HepG2 (cell line): ENCODE data around the gene SPAG4. TPM values are rescaled to one million over a fixed set of nuclear protein-coding genes. Genes with fewer than 3 reads are reported as not detected.

ENCODE experiments used
- ARNTL ChIP-seq: sonication (generic); formaldehyde crosslinking; IDR thresholded peaks from 2 replicates; pipeline ENCODE4 v1.4.0; 2020; ENCODE audit warnings: mild to moderate bottlenecking, missing genetic modification reagents
- BRD4 ChIP-seq: sonication (generic); formaldehyde crosslinking; IDR thresholded peaks from 2 replicates; pipeline ENCODE4 v1.4.0; 2020; ENCODE audit warnings: missing genetic modification reagents
- IKZF1 ChIP-seq: fragments of 450-650 bp; IDR thresholded peaks from 2 replicates; pipeline ENCODE4 v1.7.1; 2016
- MED13 ChIP-seq: sonication (generic); formaldehyde crosslinking; IDR thresholded peaks from 2 replicates; pipeline ENCODE4 v1.5.0; 2020; ENCODE audit warnings: missing genetic modification reagents
- MEIS2 ChIP-seq: sonication (generic); formaldehyde crosslinking; IDR thresholded peaks from 2 replicates; pipeline ENCODE4 v1.9.0; 2021; ENCODE audit warnings: mild to moderate bottlenecking, missing genetic modification reagents
- ZNF781 ChIP-seq: sonication (generic); formaldehyde crosslinking; IDR thresholded peaks from 2 replicates; pipeline ENCODE4 v1.5.1; 2020; ENCODE audit warnings: borderline replicate concordance, mild to moderate bottlenecking, missing genetic modification reagents; ENCODE audit errors: not compliant biosample characterization
- polyA plus RNA-seq, 8 experiments: library from polyadenylated mRNA; depleted of rRNA in 3 of 8; stranded (reverse) in 7 of 8; unstranded in 1 of 8; fragments of >200 nt; fragmentation: Illumina TruSeq in 4 of 8; extraction: Trizol in 4 of 8; gene quantifications; 2 replicates each; pipeline versions ENCODE4 v1.2.1 to v1.2.3, GENCODE V29; 2011 to 2016; ENCODE audit warnings: low read depth in 4 of 8, missing spikeins in 1 of 8, mixed read lengths in 1 of 8; ENCODE audit not compliant: insufficient read depth in 1 of 8
- total RNA-seq, 5 experiments: library from RNA; depleted of rRNA; stranded (reverse); fragments of >200 nt; fragmentation: Illumina TruSeq; extraction: Trizol; gene quantifications; 2 replicates each; pipeline ENCODE4 v1.2.3, GENCODE V29; 2016; ENCODE audit warnings: low read depth in 1 of 5
- TF ChIP-seq, protein P1 (sequence below): sonication (generic); formaldehyde crosslinking; IDR thresholded peaks from 2 replicates; pipeline ENCODE4 v1.4.0; 2020; ENCODE audit warnings: missing genetic modification reagents
- TF ChIP-seq, protein P2 (sequence below): sonication (generic); formaldehyde crosslinking; IDR thresholded peaks from 2 replicates; pipeline ENCODE4 v1.4.0; 2020; ENCODE audit warnings: missing genetic modification reagents, borderline replicate concordance
- TF ChIP-seq, protein P3 (sequence below): sonication (generic); formaldehyde crosslinking; IDR thresholded peaks from 2 replicates; pipeline ENCODE4 v1.4.0; 2020; ENCODE audit warnings: mild to moderate bottlenecking, missing genetic modification reagents
- TF ChIP-seq, protein P4 (sequence below): sonication (generic); formaldehyde crosslinking; IDR thresholded peaks from 2 replicates; pipeline ENCODE4; 2020; ENCODE audit warnings: missing genetic modification reagents, mild to moderate bottlenecking, borderline replicate concordance

Gene SPAG4
- total and polyA plus RNA-seq, 2 of the 13 experiments (the other 11 are each of a cell fraction or from before 2014, with no cell fraction given) = 5.8 to 137 TPM

DNA sequence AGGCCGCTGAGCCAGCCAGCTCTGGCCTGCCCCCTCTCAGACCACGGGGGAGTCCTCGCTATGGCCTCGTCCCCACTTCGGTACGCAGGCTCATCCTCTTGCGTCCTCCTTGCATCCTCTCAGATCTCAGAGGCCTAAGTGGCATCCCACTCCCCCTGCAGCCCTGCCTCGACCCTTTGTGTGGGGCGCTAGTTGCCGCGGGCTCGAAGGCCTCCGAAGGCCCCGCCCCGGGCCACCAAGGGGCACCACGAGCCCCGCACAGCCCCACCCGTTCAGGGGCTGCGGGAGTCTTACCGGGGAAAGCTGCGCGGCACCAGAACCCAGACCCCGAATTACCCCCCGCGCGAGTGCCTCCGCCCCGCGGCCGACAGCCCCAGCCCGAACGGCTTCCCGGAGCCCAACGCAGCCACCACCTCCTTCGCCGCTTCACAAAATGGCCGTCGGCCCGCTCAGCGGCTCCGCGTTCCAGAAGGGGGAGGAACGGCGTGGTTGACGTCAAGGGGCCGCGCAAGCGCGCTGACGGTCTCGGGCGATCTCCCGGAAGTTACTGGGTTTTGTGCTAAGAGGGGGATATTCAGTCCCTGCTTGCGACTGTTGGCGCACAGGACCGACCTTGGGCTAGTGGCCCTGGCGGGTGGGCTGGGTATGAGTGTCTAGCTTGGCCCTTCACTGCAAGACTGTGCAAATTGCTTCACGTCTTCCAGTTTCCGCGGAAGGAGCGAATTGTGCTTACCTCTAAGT is 49.0 kb downstream of the SPAG4 start, which contains the start of the genes CPNE1 and RBM12 (continued):
- TF ChIP-seq, protein P1, sequence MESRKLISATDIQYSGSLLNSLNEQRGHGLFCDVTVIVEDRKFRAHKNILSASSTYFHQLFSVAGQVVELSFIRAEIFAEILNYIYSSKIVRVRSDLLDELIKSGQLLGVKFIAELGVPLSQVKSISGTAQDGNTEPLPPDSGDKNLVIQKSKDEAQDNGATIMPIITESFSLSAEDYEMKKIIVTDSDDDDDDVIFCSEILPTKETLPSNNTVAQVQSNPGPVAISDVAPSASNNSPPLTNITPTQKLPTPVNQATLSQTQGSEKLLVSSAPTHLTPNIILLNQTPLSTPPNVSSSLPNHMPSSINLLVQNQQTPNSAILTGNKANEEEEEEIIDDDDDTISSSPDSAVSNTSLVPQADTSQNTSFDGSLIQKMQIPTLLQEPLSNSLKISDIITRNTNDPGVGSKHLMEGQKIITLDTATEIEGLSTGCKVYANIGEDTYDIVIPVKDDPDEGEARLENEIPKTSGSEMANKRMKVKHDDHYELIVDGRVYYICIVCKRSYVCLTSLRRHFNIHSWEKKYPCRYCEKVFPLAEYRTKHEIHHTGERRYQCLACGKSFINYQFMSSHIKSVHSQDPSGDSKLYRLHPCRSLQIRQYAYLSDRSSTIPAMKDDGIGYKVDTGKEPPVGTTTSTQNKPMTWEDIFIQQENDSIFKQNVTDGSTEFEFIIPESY (CRISPR knock-in tag) = peak; percentile 51; the same call in 1 of the 2 replicates
- TF ChIP-seq IKZF1 (no peak), ZNF781 (CRISPR knock-in tag) (peak; percentile 99), MED13 (no peak; the same call in 1 of the 2 replicates), ARNTL (peak; percentile 88), MEIS2 (peak; percentile 87; the same call in 1 of the 2 replicates), BRD4 (peak; percentile 98)
- TF ChIP-seq, protein P2, sequence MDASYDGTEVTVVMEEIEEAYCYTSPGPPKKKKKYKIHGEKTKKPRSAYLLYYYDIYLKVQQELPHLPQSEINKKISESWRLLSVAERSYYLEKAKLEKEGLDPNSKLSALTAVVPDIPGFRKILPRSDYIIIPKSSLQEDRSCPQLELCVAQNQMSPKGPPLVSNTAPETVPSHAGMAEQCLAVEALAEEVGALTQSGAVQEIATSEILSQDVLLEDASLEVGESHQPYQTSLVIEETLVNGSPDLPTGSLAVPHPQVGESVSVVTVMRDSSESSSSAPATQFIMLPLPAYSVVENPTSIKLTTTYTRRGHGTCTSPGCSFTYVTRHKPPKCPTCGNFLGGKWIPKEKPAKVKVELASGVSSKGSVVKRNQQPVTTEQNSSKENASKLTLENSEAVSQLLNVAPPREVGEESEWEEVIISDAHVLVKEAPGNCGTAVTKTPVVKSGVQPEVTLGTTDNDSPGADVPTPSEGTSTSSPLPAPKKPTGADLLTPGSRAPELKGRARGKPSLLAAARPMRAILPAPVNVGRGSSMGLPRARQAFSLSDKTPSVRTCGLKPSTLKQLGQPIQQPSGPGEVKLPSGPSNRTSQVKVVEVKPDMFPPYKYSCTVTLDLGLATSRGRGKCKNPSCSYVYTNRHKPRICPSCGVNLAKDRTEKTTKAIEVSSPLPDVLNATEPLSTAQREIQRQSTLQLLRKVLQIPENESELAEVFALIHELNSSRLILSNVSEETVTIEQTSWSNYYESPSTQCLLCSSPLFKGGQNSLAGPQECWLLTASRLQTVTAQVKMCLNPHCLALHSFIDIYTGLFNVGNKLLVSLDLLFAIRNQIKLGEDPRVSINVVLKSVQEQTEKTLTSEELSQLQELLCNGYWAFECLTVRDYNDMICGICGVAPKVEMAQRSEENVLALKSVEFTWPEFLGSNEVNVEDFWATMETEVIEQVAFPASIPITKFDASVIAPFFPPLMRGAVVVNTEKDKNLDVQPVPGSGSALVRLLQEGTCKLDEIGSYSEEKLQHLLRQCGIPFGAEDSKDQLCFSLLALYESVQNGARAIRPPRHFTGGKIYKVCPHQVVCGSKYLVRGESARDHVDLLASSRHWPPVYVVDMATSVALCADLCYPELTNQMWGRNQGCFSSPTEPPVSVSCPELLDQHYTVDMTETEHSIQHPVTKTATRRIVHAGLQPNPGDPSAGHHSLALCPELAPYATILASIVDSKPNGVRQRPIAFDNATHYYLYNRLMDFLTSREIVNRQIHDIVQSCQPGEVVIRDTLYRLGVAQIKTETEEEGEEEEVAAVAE (CRISPR knock-in tag) = peak; percentile 89
- TF ChIP-seq, protein P3, sequence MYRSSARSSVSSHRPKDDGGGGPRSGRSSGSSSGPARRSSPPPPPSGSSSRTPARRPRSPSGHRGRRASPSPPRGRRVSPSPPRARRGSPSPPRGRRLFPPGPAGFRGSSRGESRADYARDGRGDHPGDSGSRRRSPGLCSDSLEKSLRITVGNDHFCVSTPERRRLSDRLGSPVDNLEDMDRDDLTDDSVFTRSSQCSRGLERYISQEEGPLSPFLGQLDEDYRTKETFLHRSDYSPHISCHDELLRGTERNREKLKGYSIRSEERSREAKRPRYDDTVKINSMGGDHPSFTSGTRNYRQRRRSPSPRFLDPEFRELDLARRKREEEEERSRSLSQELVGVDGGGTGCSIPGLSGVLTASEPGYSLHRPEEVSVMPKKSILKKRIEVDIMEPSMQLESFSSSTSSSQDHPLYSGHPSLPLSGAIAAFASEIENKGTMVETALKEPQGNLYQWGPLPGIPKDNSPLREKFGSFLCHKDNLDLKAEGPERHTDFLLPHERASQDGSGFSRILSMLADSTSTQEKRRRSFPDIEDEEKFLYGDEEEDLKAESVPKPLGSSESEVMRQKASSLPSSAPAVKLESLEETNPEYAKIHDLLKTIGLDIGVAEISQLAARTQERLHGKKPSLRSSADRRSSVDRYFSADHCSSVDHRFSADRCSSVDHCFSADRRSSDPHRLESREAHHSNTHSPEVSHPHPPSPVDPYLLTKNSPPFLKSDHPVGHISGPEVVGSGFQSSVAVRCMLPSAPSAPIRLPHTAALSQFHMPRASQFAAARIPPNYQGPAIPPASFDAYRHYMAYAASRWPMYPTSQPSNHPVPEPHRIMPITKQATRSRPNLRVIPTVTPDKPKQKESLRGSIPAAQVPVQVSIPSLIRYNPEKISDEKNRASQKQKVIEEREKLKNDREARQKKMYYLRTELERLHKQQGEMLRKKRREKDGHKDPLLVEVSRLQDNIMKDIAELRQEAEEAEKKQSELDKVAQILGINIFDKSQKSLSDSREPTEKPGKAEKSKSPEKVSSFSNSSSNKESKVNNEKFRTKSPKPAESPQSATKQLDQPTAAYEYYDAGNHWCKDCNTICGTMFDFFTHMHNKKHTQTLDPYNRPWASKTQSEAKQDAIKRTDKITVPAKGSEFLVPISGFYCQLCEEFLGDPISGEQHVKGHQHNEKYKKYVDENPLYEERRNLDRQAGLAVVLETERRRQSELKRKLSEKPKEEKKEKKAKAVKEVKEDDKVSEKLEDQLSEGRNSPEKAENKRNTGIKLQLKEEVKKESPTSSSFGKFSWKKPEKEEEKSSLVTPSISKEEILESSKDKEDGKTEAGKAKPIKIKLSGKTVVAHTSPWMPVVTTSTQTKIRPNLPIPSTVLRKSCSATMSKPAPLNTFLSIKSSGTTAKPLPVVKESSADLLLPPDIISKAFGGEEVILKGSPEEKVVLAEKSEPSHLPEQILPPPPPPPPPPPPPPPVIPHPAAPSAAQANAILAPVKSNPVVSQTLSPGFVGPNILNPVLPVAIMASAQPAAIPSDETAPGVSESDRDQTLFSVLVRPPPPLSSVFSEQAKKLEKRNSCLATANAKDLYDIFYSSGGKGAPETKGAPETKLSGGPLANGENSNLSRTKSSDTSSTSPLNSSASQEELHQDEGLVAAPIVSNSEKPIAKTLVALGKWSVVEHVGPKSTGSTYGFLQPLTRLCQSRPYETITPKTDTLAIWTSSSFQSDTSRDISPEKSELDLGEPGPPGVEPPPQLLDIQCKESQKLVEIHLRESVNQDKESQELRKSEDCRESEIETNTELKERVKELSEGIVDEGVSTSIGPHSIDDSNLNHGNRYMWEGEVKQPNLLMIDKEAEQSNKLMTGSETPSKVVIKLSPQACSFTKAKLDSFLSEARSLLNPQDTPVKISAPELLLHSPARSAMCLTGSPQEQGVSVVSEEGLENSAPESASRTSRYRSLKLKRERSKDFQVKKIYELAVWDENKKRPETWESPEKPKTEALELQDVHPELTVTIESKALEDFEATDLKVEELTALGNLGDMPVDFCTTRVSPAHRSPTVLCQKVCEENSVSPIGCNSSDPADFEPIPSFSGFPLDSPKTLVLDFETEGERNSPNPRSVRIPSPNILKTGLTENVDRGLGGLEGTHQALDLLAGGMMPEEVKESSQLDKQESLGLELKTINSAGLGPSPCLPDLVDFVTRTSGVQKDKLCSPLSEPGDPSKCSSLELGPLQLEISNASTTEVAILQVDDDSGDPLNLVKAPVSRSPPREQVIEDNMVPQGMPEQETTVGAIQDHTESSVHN (CRISPR knock-in tag) = peak; percentile 88
- TF ChIP-seq, protein P4, sequence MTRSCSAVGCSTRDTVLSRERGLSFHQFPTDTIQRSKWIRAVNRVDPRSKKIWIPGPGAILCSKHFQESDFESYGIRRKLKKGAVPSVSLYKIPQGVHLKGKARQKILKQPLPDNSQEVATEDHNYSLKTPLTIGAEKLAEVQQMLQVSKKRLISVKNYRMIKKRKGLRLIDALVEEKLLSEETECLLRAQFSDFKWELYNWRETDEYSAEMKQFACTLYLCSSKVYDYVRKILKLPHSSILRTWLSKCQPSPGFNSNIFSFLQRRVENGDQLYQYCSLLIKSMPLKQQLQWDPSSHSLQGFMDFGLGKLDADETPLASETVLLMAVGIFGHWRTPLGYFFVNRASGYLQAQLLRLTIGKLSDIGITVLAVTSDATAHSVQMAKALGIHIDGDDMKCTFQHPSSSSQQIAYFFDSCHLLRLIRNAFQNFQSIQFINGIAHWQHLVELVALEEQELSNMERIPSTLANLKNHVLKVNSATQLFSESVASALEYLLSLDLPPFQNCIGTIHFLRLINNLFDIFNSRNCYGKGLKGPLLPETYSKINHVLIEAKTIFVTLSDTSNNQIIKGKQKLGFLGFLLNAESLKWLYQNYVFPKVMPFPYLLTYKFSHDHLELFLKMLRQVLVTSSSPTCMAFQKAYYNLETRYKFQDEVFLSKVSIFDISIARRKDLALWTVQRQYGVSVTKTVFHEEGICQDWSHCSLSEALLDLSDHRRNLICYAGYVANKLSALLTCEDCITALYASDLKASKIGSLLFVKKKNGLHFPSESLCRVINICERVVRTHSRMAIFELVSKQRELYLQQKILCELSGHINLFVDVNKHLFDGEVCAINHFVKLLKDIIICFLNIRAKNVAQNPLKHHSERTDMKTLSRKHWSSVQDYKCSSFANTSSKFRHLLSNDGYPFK (CRISPR knock-in tag) = peak; percentile 99
